ENCODE measurements around the gene PNLIPRP1. TPM values are rescaled to one million over a fixed set of nuclear protein-coding genes. Genes with fewer than 3 reads are reported as not detected.

The PNLIPRP1 gene
- total and polyA plus RNA-seq, 2 experiments from 2014 or later: 0.21 TPM; not detected in 1

Other genes with a start within 250 kb of the PNLIPRP1 start
- not detected in 2 replicates for gene PNLIPRP3, start 163.1 kb upstream of the PNLIPRP1 start, total RNA-seq (2014; rRNA removed; shearing (Covaris generic))
- gene PNLIPRP3, start 163.1 kb upstream of the PNLIPRP1 start, polyA plus RNA-seq (2016; fragmentation: Nextera tagmentation; extraction: Ambion mirVana): not detected in 2 replicates
- not detected in 2 replicates for gene PNLIP, start 45.0 kb upstream of the PNLIPRP1 start, total RNA-seq (2014; rRNA removed; shearing (Covaris generic))
- gene PNLIP, start 45.0 kb upstream of the PNLIPRP1 start, polyA plus RNA-seq (2016; fragmentation: Nextera tagmentation; extraction: Ambion mirVana): not detected in 2 replicates
- not detected in 2 replicates for gene PNLIPRP2, start 30.0 kb downstream of the PNLIPRP1 start, total RNA-seq (2014; rRNA removed; shearing (Covaris generic))
- gene PNLIPRP2, start 30.0 kb downstream of the PNLIPRP1 start, polyA plus RNA-seq (2016; fragmentation: Nextera tagmentation; extraction: Ambion mirVana): 0.19 and 0.24 TPM in 2 replicates
- 5.2 and 6.3 TPM in 2 replicates for gene HSPA12A, start 151.6 kb downstream of the PNLIPRP1 start, total RNA-seq (2014; rRNA removed; shearing (Covaris generic))
- 4.4 and 5.6 TPM in 2 replicates for gene HSPA12A, start 151.6 kb downstream of the PNLIPRP1 start, polyA plus RNA-seq (2016; fragmentation: Nextera tagmentation; extraction: Ambion mirVana)

Data from GM23338 (cell line).